SK-N-SH (cell line): ENCODE results near the gene CDH23. TPM values are rescaled to one million over a fixed set of nuclear protein-coding genes. Genes with fewer than 3 reads are reported as not detected.

Source experiments
- CTCF ChIA-PET: fragments of 300-600, 350-600 bp; formaldehyde crosslinking; extraction: SDS; loops from one replicate; lab custom pipeline; 2021; lab: Yijun Ruan, JAX
- POLR2A ChIA-PET: fragments of 350-600 bp; sonication (Branson Sonifier 250); formaldehyde crosslinking; extraction: SDS; loops from one replicate; lab custom pipeline; 2020; ENCODE audit warnings: antibody characterized with exemption, inconsistent platforms; lab: Yijun Ruan, JAX
- DNase-seq: peaks from one replicate; pipeline ENCODE4 v3.0.0; 2012
- H2AFZ ChIP-seq: fragments of 200-600 bp; sonication (generic); 2 replicates; pipeline ENCODE4 v1.8.1; 2016; ENCODE audit warnings: antibody characterized with exemption, mild to moderate bottlenecking, low read depth
- H3F3A ChIP-seq: fragments of 200-600 bp; sonication (generic); replicated peaks from 2 replicates; pipeline ENCODE3; 2016; ENCODE audit warnings: antibody characterized with exemption, mild to moderate bottlenecking; ENCODE audit not compliant: insufficient read depth
- H3K27ac ChIP-seq, 2 experiments: fragments of 200-500 bp in 1 of 2; fragments of 200-600 bp in 1 of 2; sonication (Bioruptor generic) in 1 of 2; sonication (generic), shearing (Covaris generic) in 1 of 2; 2 replicates each; pipeline versions ENCODE4 v1.5.1 to v1.6.1; 2014 to 2016; ENCODE audit warnings: low read depth in 2 of 2, inconsistent platforms in 1 of 2, low read length in 1 of 2, mild to moderate bottlenecking in 1 of 2, mixed read lengths in 1 of 2
- H3K27me3 ChIP-seq: fragments of 200-600 bp; sonication (generic), shearing (Covaris generic); 2 replicates; pipeline ENCODE4 v1.6.1; 2016; ENCODE audit warnings: mixed run types; ENCODE audit not compliant: insufficient read depth
- H3K36me3 ChIP-seq, 2 experiments: fragments of 200-500 bp in 1 of 2; fragments of 200-600 bp in 1 of 2; sonication (Bioruptor generic) in 1 of 2; sonication (generic) in 1 of 2; replicated peaks in 1 of 2; 2 replicates each; pipeline versions ENCODE3 to v1.5.1; 2014 to 2016; ENCODE audit warnings: low read length in 1 of 2, mild to moderate bottlenecking in 1 of 2; ENCODE audit not compliant: insufficient read depth in 2 of 2, control insufficient read depth in 1 of 2
- H3K4me1 ChIP-seq, 2 experiments: fragments of 200-500 bp in 1 of 2; fragments of 200-600 bp in 1 of 2; sonication (Bioruptor generic) in 1 of 2; sonication (generic), shearing (Covaris generic) in 1 of 2; 2 replicates each; pipeline versions ENCODE4 v1.5.1 to v1.6.1; 2014 to 2016; ENCODE audit warnings: low read depth in 1 of 2, low read length in 1 of 2, mixed run types in 1 of 2; ENCODE audit not compliant: insufficient read depth in 2 of 2, control insufficient read depth in 1 of 2
- H3K4me2 ChIP-seq: fragments of 200-600 bp; sonication (generic), shearing (Covaris generic); 2 replicates; pipeline ENCODE4 v1.6.1; 2017; ENCODE audit warnings: mixed run types
- H3K4me3 ChIP-seq, 2 experiments: fragments of 200-500 bp in 1 of 2; fragments of 200-600 bp in 1 of 2; sonication (Bioruptor generic) in 1 of 2; sonication (generic), shearing (Covaris generic) in 1 of 2; 2 replicates each; pipeline versions ENCODE4 v1.5.1 to v1.8.1; 2014 to 2016; ENCODE audit warnings: low read depth in 2 of 2, inconsistent platforms in 1 of 2, low read length in 1 of 2, mild to moderate bottlenecking in 1 of 2, mixed read lengths in 1 of 2, moderate library complexity in 1 of 2
- H3K79me2 ChIP-seq: fragments of 200-600 bp; sonication (generic); 2 replicates; pipeline ENCODE4 v1.8.1; 2017; ENCODE audit warnings: mild to moderate bottlenecking; ENCODE audit not compliant: insufficient read depth
- H3K9ac ChIP-seq: fragments of 200-600 bp; sonication (generic); 2 replicates; pipeline ENCODE4 v1.6.1; 2017; ENCODE audit warnings: mixed run types
- H3K9me2 ChIP-seq: fragments of 200-600 bp; sonication (generic); 2 replicates; pipeline ENCODE4 v1.6.1; 2017; ENCODE audit warnings: mixed run types
- H3K9me3 ChIP-seq: fragments of 200-600 bp; sonication (generic); 2 replicates; pipeline ENCODE4 v1.6.1; 2017; ENCODE audit warnings: mixed run types, mild to moderate bottlenecking, moderate library complexity
- H4K20me1 ChIP-seq: fragments of 200-600 bp; sonication (generic); 2 replicates; pipeline ENCODE4 v1.6.1; 2017; ENCODE audit warnings: mild to moderate bottlenecking, mixed run types; ENCODE audit not compliant: insufficient read depth
- ELF1 ChIP-seq: IDR thresholded peaks from 2 replicates; pipeline ENCODE4 v1.4.0; 2012
- EP300 ChIP-seq, 2 experiments: IDR thresholded peaks; 2 replicates each; pipeline versions ENCODE4 v1.4.0 to v1.6.1; 2012; ENCODE audit warnings: borderline replicate concordance in 1 of 2, low read depth in 1 of 2, low read length in 1 of 2
- EZH2phosphoT487 ChIP-seq: fragments of 200-600 bp; sonication (generic); IDR thresholded peaks from 2 replicates; pipeline ENCODE4 v1.6.1; 2017; ENCODE audit warnings: low read depth, mixed run types, mild to moderate bottlenecking, antibody characterized with exemption, moderate library complexity, borderline replicate concordance
- FOXM1 ChIP-seq: IDR thresholded peaks from 2 replicates; pipeline ENCODE4 v1.4.0; 2012; ENCODE audit warnings: low read depth, mild to moderate bottlenecking
- GABPA ChIP-seq: IDR thresholded peaks from 2 replicates; pipeline ENCODE4 v1.4.0; 2012; ENCODE audit warnings: low read depth, mild to moderate bottlenecking
- MAX ChIP-seq: IDR thresholded peaks from 2 replicates; pipeline ENCODE4 v1.4.0; 2012; ENCODE audit warnings: low read depth
- MXI1 ChIP-seq: IDR thresholded peaks from 2 replicates; pipeline ENCODE4 v1.6.1; 2012; ENCODE audit warnings: mild to moderate bottlenecking, low read depth, low read length, improper control_type of control experiment
- PBX3 ChIP-seq: IDR thresholded peaks from 2 replicates; pipeline ENCODE4; 2012
- POLR2AphosphoS5 ChIP-seq: IDR thresholded peaks from 2 replicates; pipeline ENCODE4 v1.6.1; 2012; ENCODE audit warnings: low read depth, low read length
- REST ChIP-seq: IDR thresholded peaks from 2 replicates; pipeline ENCODE4 v1.6.1; 2012; ENCODE audit warnings: mild to moderate bottlenecking, low read depth, low read length, moderate library complexity
- RFX5 ChIP-seq: IDR thresholded peaks from 2 replicates; pipeline ENCODE4 v1.6.1; 2012; ENCODE audit warnings: mild to moderate bottlenecking, improper control_type of control experiment, low read length
- SIN3A ChIP-seq: IDR thresholded peaks from 2 replicates; pipeline ENCODE4 v1.6.1; 2012; ENCODE audit warnings: low read depth, mild to moderate bottlenecking, low read length, moderate library complexity, borderline replicate concordance
- SMC3 ChIP-seq: IDR thresholded peaks from 2 replicates; pipeline ENCODE4 v1.6.1; 2012; ENCODE audit warnings: low read depth, low read length, improper control_type of control experiment
- TEAD4 ChIP-seq: IDR thresholded peaks from 2 replicates; pipeline ENCODE4 v1.4.0; 2012; ENCODE audit warnings: mild to moderate bottlenecking, borderline replicate concordance; ENCODE audit not compliant: insufficient read depth
- USF1 ChIP-seq: IDR thresholded peaks from 2 replicates; pipeline ENCODE4 v1.4.0; 2012; ENCODE audit warnings: low read depth, borderline replicate concordance
- USF2 ChIP-seq: fragments of 150-350 bp; IDR thresholded peaks from 2 replicates; pipeline ENCODE4 v1.6.1; 2017; ENCODE audit warnings: antibody characterized with exemption, low read length, low read depth, borderline replicate concordance
- YY1 ChIP-seq: IDR thresholded peaks from 2 replicates; pipeline ENCODE4 v1.4.0; 2012; ENCODE audit warnings: low read depth, mild to moderate bottlenecking
- WGBS: methylation state at CpG from one replicate; pipeline ENCODE4 v1.1.6; 2017; ENCODE audit warnings: low lambda C conversion rate; 5-methylcytosine and 5-hydroxymethylcytosine counted together
- polyA plus RNA-seq, 3 experiments: library from polyadenylated mRNA; depleted of rRNA; stranded (reverse); fragments of >200 nt; gene quantifications; 2 replicates each; pipeline ENCODE4 v1.2.3, GENCODE V29; 2012

Gene CDH23
- polyA plus RNA-seq, 1 of the 3 experiments (the other 2 are of a cell fraction) = 0.03 TPM

GRCh38 chr10:71678057-71678805 is 281.5 kb downstream of the CDH23 start:
- H3K4me2 ChIP-seq = no peak overlapping the region
- no peak overlapping the region for H3K27ac ChIP-seq
- ChIA-PET CTCF (interaction anchor here (0.7 to 2.7 kb wide), 4 partner anchors 18 to 218 kb away, joined by 3 to 10 read pairs (median 6); no protein-coding TSS in a partner anchor), POLR2A (no interaction called here)
- no peak overlapping the region for H3K4me3 ChIP-seq
- peaks cover 0 to 2% of the 10 kb centered on the region in 2 experiments; a peak in 1 of 4 replicates for H3K4me1 ChIP-seq
- H3K9me2 ChIP-seq = no peaks in the 10 kb centered on the region
- no peaks in the 10 kb centered on the region for H3F3A ChIP-seq
- H2AFZ ChIP-seq = no peak overlapping the region
- peaks cover 29% of the 10 kb centered on the region for H3K27me3 ChIP-seq
- no peaks in the 10 kb centered on the region for H4K20me1 ChIP-seq
- TF ChIP-seq USF1 (no peak), TEAD4 (no peak), EZH2phosphoT487 (no peak), ELF1 (no peak), RFX5 (no peak), EP300 (IDR thresholded peaks at IDR 0.05; ENCODE audit: borderline replicate concordance in 1 of 2, low read depth in 1 of 2, low read length in 1 of 2) (no peak), MXI1 (no peak), FOXM1 (no peak), MAX (no peak), POLR2AphosphoS5 (no peak), GABPA (no peak), USF2 (no peak), REST (no peak), SIN3A (no peak), SMC3 (no peak), PBX3 (no peak), YY1 (no peak)
- H3K9me3 ChIP-seq = no peaks in the 10 kb centered on the region
- H3K36me3 ChIP-seq = no peaks in the 10 kb centered on the region
- no peak for DNase-seq
- 40% methylated on average over 8 of the region's 10 CpGs for WGBS
- H3K79me2 ChIP-seq = no peaks in the 10 kb centered on the region
- H3K9ac ChIP-seq = no peak overlapping the region
